ENCODE measurements around the gene BFSP1. TPM values are rescaled to one million over a fixed set of nuclear protein-coding genes. Genes with fewer than 3 reads are reported as not detected.

The BFSP1 gene
- total RNA-seq, 1 experiment from 2014 or later = 3.9 TPM

- Mint-ChIP-seq H3K27ac (ENCODE audit: low read depth, unreplicated experiment) (no peak overlapping the region), H3K9me3 (ENCODE audit: unreplicated experiment) (no peaks in the 10 kb centered on the region), H3K4me3 (ENCODE audit: unreplicated experiment) (no peak overlapping the region), H3K4me1 (ENCODE audit: insufficient read depth, unreplicated experiment) (peaks cover 9% of the 10 kb centered on the region), H3K27me3 (ENCODE audit: insufficient read depth, unreplicated experiment) (no peaks in the 10 kb centered on the region), H3K36me3 (ENCODE audit: insufficient read depth, unreplicated experiment) (no peaks in the 10 kb centered on the region)
- intact Hi-C loops (cut with micrococcal nuclease) = loop anchor here (10.0 kb wide), 1 partner anchor 461 kb away; no protein-coding TSS in a partner anchor
- DNase-seq (ENCODE audit: unreplicated experiment) = peak; percentile 71
- CTCF ChIA-PET = interaction anchor here (0.6 to 4.7 kb wide), 12 partner anchors 9 to 366 kb away, joined by 3 to 39 read pairs (median 4); partner anchors contain the start of gene DSTN
- TF ChIP-seq, protein P1, sequence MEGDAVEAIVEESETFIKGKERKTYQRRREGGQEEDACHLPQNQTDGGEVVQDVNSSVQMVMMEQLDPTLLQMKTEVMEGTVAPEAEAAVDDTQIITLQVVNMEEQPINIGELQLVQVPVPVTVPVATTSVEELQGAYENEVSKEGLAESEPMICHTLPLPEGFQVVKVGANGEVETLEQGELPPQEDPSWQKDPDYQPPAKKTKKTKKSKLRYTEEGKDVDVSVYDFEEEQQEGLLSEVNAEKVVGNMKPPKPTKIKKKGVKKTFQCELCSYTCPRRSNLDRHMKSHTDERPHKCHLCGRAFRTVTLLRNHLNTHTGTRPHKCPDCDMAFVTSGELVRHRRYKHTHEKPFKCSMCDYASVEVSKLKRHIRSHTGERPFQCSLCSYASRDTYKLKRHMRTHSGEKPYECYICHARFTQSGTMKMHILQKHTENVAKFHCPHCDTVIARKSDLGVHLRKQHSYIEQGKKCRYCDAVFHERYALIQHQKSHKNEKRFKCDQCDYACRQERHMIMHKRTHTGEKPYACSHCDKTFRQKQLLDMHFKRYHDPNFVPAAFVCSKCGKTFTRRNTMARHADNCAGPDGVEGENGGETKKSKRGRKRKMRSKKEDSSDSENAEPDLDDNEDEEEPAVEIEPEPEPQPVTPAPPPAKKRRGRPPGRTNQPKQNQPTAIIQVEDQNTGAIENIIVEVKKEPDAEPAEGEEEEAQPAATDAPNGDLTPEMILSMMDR (IDR thresholded peaks at IDR 0.05; ENCODE audit: unreplicated experiment) = no peak
- BruUV-seq (replicated peaks) = no TSS peak
- POLR2A ChIA-PET = interaction anchor here (0.7 to 5.2 kb wide), 11 partner anchors 9 to 974 kb away, joined by 3 to 55 read pairs (median 3); partner anchors contain the start of gene DSTN
These were observed 2.2 kb upstream of the BFSP1 start for GRCh38 chr20:17533396-17533795.

DNA sequence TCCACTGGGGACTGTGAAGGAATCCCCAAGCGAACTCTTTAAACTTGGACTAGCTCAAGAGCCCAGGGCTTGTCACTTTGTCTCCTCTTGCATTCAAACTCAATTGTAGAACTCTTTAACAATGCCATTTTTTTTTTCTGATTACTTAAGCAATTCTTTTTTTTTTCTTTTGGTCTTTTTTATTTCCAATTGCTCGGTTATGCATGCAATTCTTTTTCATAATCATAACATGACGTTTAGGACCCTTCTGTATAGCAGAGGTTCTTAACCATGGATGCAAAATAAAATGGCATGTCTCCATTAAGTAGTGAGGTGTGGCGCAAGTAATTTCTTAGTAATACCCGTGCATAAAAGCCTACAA is 466 bp upstream of the BFSP1 start:
- TF ChIP-seq, protein P1 (IDR thresholded peaks at IDR 0.05; ENCODE audit: unreplicated experiment) = no peak
- BruUV-seq (replicated peaks) = TSS peak; percentile 33
- CTCF ChIA-PET = interaction anchor here (0.6 to 4.7 kb wide), 7 partner anchors 12 to 464 kb away, joined by 3 to 39 read pairs (median 5); partner anchors contain the start of gene DSTN
- H3K27ac Mint-ChIP-seq (ENCODE audit: low read depth, unreplicated experiment) = no peak overlapping the region
- no peaks in the 10 kb centered on the region for H3K36me3 Mint-ChIP-seq (ENCODE audit: insufficient read depth, unreplicated experiment)
- H3K27me3 Mint-ChIP-seq (ENCODE audit: insufficient read depth, unreplicated experiment) = no peaks in the 10 kb centered on the region
- H3K4me1 Mint-ChIP-seq (ENCODE audit: insufficient read depth, unreplicated experiment) = peaks cover 1% of the 10 kb centered on the region
- no peaks in the 10 kb centered on the region for H3K9me3 Mint-ChIP-seq (ENCODE audit: unreplicated experiment)
- DNase-seq (ENCODE audit: unreplicated experiment) = no peak
- H3K4me3 Mint-ChIP-seq (ENCODE audit: unreplicated experiment) = peak overlapping the region; percentile 69
- intact Hi-C loops (cut with micrococcal nuclease) = loop anchor here (10.0 kb wide), 1 partner anchor 463 kb away; no protein-coding TSS in a partner anchor
- POLR2A ChIA-PET = interaction anchor here (0.6 to 5.2 kb wide), 14 partner anchors 9 to 614 kb away, joined by 3 to 55 read pairs (median 5); partner anchors contain the start of genes DSTN and RRBP1

DNA sequence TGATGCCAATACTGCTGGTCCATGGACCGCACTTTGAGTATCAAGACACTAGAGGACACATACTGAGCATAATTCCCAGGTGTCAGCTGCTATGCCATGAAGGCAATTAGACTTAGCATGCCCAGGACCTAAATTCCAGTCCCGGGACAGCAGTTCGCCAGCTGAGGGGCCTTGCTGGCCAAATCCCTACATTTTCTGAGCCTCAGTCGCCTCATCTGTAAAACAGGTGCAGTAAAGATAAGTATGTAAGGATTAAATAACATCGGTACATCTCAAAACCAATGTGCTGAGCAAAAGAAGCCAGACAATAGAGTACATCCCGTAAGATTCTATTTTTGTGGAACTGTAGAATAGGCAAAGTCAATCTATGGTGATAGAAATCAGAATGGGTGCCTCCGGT is 1.0 kb downstream of the BFSP1 start:
- DNase-seq (ENCODE audit: unreplicated experiment) = no peak
- Mint-ChIP-seq H3K27me3 (ENCODE audit: insufficient read depth, unreplicated experiment) (no peaks in the 10 kb centered on the region), H3K4me3 (ENCODE audit: unreplicated experiment) (peak overlapping the region; percentile 69), H3K27ac (ENCODE audit: low read depth, unreplicated experiment) (no peak overlapping the region), H3K36me3 (ENCODE audit: insufficient read depth, unreplicated experiment) (no peaks in the 10 kb centered on the region), H3K4me1 (ENCODE audit: insufficient read depth, unreplicated experiment) (no peaks in the 10 kb centered on the region), H3K9me3 (ENCODE audit: unreplicated experiment) (no peaks in the 10 kb centered on the region)
- ChIA-PET POLR2A (interaction anchor here (1.1 to 5.2 kb wide), 4 partner anchors 24 to 116 kb away, joined by 3 to 55 read pairs (median 8); partner anchors contain the start of gene DSTN), CTCF (interaction anchor here (1.4 to 4.7 kb wide), 3 partner anchors 11 to 42 kb away, joined by 6 to 39 read pairs (median 26); partner anchors contain the start of gene DSTN)
- no TSS peak for BruUV-seq (replicated peaks)
- intact Hi-C loops (cut with micrococcal nuclease) = loop anchor here (10.0 kb wide), 1 partner anchor 465 kb away; no protein-coding TSS in a partner anchor
- TF ChIP-seq, protein P1 (IDR thresholded peaks at IDR 0.05; ENCODE audit: unreplicated experiment) = no peak

DNA sequence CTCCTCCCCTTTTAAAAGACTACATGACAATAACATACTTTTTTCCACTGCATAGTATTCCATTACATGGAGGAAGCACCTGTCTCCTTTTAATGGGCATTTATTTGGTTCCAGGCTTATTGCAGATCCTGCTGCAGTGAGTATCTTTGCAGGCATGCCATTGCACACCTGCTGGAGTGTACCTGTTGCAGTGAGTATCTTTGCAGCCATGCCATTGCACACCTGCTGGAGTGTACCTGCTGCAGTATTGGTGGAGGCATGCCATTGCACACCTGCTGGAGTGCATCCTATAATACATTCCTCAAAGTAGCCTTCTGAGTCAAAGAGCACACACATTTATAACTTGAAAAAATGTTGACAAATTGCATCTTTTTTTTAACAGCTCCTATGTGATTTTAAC is 1.6 kb downstream of the BFSP1 start:
- Mint-ChIP-seq H3K9me3 (ENCODE audit: unreplicated experiment) (no peaks in the 10 kb centered on the region), H3K27me3 (ENCODE audit: insufficient read depth, unreplicated experiment) (no peaks in the 10 kb centered on the region), H3K4me3 (ENCODE audit: unreplicated experiment) (no peak overlapping the region), H3K27ac (ENCODE audit: low read depth, unreplicated experiment) (no peak overlapping the region), H3K36me3 (ENCODE audit: insufficient read depth, unreplicated experiment) (no peaks in the 10 kb centered on the region), H3K4me1 (ENCODE audit: insufficient read depth, unreplicated experiment) (no peaks in the 10 kb centered on the region)
- TF ChIP-seq, protein P1 (IDR thresholded peaks at IDR 0.05; ENCODE audit: unreplicated experiment) = no peak
- no peak for DNase-seq (ENCODE audit: unreplicated experiment)
- ChIA-PET POLR2A (interaction anchor here (1.1 to 5.2 kb wide), 3 partner anchors 27 to 116 kb away, joined by 3 to 55 read pairs (median 8); partner anchors contain the start of gene DSTN), CTCF (interaction anchor here (0.9 to 4.7 kb wide), 3 partner anchors 13 to 42 kb away, joined by 3 to 39 read pairs (median 26); partner anchors contain the start of gene DSTN)
- BruUV-seq (replicated peaks) = no TSS peak
- intact Hi-C loops (cut with micrococcal nuclease) = no loop called here

All from MCF 10A (cell line).